Cardiac muscle cell (in vitro differentiated cells and primary cell): ENCODE data around the gene ATP8A1. TPM values are rescaled to one million over a fixed set of nuclear protein-coding genes. Genes with fewer than 3 reads are reported as not detected.

Experiments
- DNase-seq, 2 donors: peaks; one replicate each; pipeline versions ENCODE4 v3.0.0 to v3.0.0-alpha.2; 2010 to 2017; ENCODE audit warnings: low read depth in 1 of 2, low spot score in 1 of 2
- H3K27ac ChIP-seq: fragments of 200-600 bp; sonication (generic); 2 replicates; pipeline ENCODE4 v1.5.1; 2016
- H3K27me3 ChIP-seq: fragments of 200-600 bp; sonication (generic); 2 replicates; pipeline ENCODE4 v1.6.0; 2016; ENCODE audit warnings: control low read depth
- H3K36me3 ChIP-seq: fragments of 200-600 bp; sonication (generic); 2 replicates; pipeline ENCODE4 v1.5.1; 2016; ENCODE audit warnings: control low read depth
- H3K4me1 ChIP-seq: fragments of 200-600 bp; sonication (generic); 2 replicates; pipeline ENCODE4 v1.8.1; 2017; ENCODE audit warnings: low read depth, mild to moderate bottlenecking, mixed run types
- H3K4me3 ChIP-seq: fragments of 200-600 bp; sonication (generic); 2 replicates; pipeline ENCODE4 v1.5.1; 2016; ENCODE audit warnings: mild to moderate bottlenecking
- H3K9me3 ChIP-seq: fragments of 200-600 bp; sonication (generic); 2 replicates; pipeline ENCODE4 v1.5.1; 2017; ENCODE audit warnings: low read depth, mild to moderate bottlenecking, control low read depth
- polyA plus RNA-seq: library from polyadenylated mRNA; unstranded; fragments of >200 nt; fragmentation: Nextera tagmentation; extraction: Ambion mirVana; gene quantifications from 2 replicates; pipeline ENCODE4 v1.2.1, GENCODE V29; 2016
- total RNA-seq: library from RNA; depleted of rRNA; stranded (reverse); fragments of >200 nt; gene quantifications from 2 replicates; pipeline ENCODE4 v1.2.3, GENCODE V29; 2016
- TF ChIP-seq, protein P1 (sequence below): IDR thresholded peaks from 2 replicates; pipeline ENCODE4 v1.5.1; 2012; ENCODE audit warnings: low read depth, mild to moderate bottlenecking, low read length

ATP8A1 gene
- total and polyA plus RNA-seq, 2 experiments from 2014 or later, result 5.0 to 22.7 TPM

DNA sequence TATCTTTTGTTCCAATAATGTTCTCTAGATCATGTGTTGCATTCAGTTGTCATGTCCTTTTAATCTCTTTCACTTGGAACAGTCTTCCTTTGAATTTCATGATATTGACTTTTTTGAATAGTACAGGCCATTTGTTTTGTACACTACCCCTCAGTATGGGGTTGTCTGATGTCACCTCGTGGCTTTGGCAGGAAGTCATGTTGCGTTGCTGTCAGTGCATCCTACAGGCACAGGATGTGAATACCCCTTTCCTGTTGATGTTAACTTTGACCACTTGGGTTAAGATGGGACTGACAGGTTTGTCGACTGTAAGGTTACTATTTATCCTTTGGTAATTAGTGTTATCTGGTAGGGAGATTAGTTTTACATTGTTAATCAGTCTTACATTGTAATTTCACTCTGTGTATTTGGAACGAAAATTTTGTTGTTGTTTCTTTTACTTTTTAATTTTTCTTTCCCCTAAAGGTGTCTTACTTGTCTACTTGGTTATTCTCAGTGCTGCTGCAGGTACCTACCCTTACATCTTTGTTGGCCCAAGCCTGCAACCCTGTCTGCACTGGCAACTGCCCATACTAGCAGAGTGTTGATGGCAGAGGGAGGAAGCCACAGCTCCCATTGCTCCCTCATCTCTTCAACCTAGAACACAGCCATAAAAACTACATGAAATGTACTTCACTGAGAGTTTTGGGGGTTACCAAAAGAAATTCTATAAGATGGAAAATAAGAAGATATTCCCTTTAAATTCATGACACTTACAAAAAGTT lies 14.7 kb upstream of the ATP8A1 start:
- Histone ChIP-seq H3K9me3 (no peaks in the 10 kb centered on the region), H3K36me3 (no peaks in the 10 kb centered on the region), H3K4me3 (no peak overlapping the region), H3K27ac (no peak overlapping the region), H3K4me1 (peaks cover 8% of the 10 kb centered on the region), H3K27me3 (no peaks in the 10 kb centered on the region)
- DNase-seq, result no peak
- TF ChIP-seq, protein P1, sequence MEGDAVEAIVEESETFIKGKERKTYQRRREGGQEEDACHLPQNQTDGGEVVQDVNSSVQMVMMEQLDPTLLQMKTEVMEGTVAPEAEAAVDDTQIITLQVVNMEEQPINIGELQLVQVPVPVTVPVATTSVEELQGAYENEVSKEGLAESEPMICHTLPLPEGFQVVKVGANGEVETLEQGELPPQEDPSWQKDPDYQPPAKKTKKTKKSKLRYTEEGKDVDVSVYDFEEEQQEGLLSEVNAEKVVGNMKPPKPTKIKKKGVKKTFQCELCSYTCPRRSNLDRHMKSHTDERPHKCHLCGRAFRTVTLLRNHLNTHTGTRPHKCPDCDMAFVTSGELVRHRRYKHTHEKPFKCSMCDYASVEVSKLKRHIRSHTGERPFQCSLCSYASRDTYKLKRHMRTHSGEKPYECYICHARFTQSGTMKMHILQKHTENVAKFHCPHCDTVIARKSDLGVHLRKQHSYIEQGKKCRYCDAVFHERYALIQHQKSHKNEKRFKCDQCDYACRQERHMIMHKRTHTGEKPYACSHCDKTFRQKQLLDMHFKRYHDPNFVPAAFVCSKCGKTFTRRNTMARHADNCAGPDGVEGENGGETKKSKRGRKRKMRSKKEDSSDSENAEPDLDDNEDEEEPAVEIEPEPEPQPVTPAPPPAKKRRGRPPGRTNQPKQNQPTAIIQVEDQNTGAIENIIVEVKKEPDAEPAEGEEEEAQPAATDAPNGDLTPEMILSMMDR, result no peak

DNA sequence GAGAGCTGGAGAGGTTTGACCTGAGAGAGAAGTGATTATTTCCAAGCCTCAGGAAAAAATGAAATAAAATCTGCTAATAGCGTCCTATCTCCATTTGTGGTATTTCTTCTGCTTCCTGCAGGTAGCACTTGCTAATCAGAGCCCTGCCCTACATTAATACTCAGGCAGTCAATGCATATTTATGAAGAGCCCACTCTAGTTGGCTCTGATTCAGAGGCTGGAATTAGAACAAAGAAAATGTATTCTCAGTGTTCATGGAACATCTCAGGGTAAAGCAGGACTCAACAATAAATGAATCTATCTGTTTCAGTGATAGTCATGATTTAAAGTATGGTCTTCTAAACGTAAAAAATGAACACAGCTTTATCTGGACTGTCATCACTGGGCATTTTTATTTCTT lies 1.4 kb upstream of the ATP8A1 start:
- Histone ChIP-seq H3K4me1 (peaks cover 13% of the 10 kb centered on the region), H3K27ac (peak overlapping the region; percentile 100), H3K27me3 (no peaks in the 10 kb centered on the region), H3K36me3 (no peaks in the 10 kb centered on the region), H3K9me3 (no peaks in the 10 kb centered on the region), H3K4me3 (peak overlapping the region; percentile 78)
- no peak for DNase-seq
- TF ChIP-seq, protein P1, result no peak

GRCh38 chr4:42656679-42656943 lies 294 bp downstream of the ATP8A1 start:
- DNase-seq, result no peak
- H3K27ac ChIP-seq, result peak overlapping the region; percentile 100

DNA sequence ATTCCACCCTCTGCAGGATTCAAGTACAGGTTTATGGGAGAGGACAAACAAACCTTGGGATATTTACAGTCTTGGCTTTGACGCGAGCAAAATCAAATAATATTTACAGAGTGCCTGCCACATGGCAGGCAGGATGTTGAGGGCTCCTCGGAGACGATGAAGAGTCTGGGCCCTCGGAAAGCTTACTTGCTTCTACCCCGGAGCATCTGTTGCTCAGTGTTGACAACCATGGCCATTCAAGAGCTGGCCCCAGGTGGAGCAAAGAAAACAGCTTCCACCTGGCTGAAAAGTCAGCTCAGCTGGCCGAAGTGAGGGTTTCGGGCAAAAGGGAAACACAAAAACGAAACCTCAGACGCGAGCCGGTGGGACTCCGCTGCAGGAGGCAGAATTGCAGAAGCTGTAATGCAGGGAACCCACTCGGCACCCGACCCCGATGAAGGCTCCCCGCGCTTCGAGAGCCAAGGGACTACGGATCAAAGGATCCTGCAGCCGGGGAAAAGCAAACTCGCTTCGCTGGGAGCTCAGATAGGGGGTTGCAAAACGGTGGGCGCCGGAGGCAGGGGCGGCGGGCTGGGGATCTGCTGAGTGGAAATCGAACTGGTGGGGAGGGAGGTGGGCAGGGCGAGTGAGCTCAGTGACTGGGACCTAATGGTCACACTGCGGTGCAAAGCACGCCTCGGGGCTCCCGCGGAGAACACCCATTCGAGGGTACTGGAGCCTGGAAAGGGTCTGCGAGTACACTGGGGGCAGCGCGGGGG lies 805 bp downstream of the ATP8A1 start:
- Histone ChIP-seq H3K4me3 (peak overlapping the region; percentile 78), H3K27me3 (no peaks in the 10 kb centered on the region), H3K4me1 (peaks cover 13% of the 10 kb centered on the region), H3K27ac (no peak overlapping the region), H3K36me3 (no peaks in the 10 kb centered on the region), H3K9me3 (no peaks in the 10 kb centered on the region)
- TF ChIP-seq, protein P1, result no peak
- peak in 1 of 2 donors; percentile 49 for DNase-seq

More at GRCh38 chr4:42656679-42656943, 294 bp downstream of the ATP8A1 start:
- Histone ChIP-seq H3K4me3 (peak overlapping the region; percentile 78), H3K4me1 (peaks cover 13% of the 10 kb centered on the region), H3K9me3 (no peaks in the 10 kb centered on the region), H3K36me3 (no peaks in the 10 kb centered on the region), H3K27me3 (no peaks in the 10 kb centered on the region)
- TF ChIP-seq, protein P1, result no peak

- H3K4me3 ChIP-seq, result peak overlapping the region; percentile 78
- H3K36me3 ChIP-seq, result no peaks in the 10 kb centered on the region
- peaks cover 13% of the 10 kb centered on the region for H3K4me1 ChIP-seq
- DNase-seq, result no peak
- no peaks in the 10 kb centered on the region for H3K9me3 ChIP-seq
- TF ChIP-seq, protein P1, result no peak
- H3K27me3 ChIP-seq, result no peaks in the 10 kb centered on the region
- H3K27ac ChIP-seq, result no peak overlapping the region
These were observed 1.7 kb downstream of the ATP8A1 start for GRCh38 chr4:42655269-42655637.
